NCI-H2029 treated with DMSO at 0.1 percent for 48 hours (cell line): ENCODE measurements around the gene STMND1.

Source experiments
- DNase-seq: peaks from one replicate; lab custom pipeline; 2025; lab: John Stamatoyannopoulos, UW

The STMND1 gene

DNA sequence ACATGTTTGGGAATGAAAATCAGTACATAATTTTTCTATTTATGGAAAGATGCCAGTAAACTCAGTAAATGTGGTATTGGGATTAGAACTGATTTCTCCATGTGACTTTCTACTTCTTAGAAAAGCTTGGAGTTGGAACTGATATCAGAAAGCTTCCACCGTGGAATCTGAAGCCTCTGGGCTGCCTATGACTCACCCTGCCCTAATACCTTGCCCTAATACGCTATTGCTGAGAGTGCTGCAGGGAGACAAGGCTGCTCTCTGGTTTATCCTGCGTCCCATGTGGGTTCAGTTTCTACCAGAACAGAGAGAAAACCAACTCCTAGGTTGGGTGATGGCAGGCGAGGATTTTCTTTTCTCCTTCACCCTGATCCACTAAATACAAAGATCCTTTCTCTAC lies 3.3 kb upstream of the STMND1 start:
- DNase-seq = no peak

- DNase-seq = no peak
These were observed 2.3 kb upstream of the STMND1 start for GRCh38 chr6:17099401-17100059.

DNA sequence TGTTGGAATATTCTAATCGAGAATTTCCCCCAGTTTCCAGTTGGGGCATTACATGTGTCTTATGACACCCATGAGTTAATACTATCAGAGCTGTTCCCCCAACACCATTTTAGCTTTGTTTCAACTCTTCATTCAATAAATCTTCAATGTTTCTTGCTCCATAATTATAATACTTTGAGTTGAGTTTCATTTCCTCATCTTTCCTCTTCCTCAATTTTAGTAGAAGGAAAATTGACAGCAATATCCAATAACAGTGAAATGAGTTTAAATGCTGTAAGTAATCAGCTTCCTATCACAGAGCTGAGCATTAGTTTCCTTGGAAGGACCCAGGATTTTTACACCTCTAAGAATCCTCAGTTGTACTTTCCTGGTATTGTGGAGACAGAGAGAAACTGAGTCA lies 1.0 kb upstream of the STMND1 start:
- DNase-seq = no peak

- DNase-seq = no peak
These were observed 514 bp downstream of the STMND1 start for GRCh38 chr6:17102258-17102870.

- no peak for DNase-seq
These were observed 1.9 kb downstream of the STMND1 start for GRCh38 chr6:17103715-17104114.

- DNase-seq = no peak
These were observed 6.0 kb downstream of the STMND1 start for GRCh38 chr6:17107863-17108262.

DNA sequence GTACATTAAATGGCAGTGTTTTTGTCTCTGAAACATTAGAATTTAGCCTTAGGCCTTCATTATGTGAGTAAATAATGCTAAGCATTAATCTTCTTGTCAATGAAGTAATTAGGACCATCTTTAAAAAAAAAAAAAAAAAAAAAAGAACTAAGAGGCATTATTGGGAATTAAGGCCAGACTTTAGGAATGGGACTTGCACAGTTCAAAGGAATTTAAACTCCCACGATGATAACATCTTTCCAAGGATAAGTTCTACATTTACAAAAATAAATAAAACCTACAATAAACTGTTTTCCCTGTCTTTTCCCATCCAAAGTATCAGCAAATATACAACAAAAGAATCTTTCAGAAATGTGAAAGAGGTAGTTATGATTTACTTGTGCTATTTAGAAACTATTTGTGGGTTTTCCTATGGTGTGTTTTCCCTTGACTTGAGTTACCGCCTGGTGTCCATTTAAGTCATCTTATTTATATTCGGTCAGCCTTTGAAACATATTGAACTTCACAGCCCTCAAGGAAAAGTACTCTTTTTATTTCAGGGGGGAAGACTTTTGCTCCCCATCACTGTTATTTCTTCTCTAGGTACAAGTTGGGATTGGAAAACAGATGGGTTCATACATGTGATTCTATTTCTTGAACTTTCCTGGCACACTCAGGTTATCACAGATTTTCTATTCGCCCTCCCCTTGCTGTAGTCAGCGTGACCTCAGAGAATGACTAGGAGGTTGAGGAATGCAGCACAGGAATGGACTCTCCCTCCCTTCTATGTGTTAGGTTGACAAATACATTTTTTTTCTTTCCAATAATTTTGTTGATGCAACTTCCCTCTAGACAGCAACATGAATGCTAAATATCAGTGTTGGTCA lies 13.6 kb downstream of the STMND1 start:
- DNase-seq = no peak

DNA sequence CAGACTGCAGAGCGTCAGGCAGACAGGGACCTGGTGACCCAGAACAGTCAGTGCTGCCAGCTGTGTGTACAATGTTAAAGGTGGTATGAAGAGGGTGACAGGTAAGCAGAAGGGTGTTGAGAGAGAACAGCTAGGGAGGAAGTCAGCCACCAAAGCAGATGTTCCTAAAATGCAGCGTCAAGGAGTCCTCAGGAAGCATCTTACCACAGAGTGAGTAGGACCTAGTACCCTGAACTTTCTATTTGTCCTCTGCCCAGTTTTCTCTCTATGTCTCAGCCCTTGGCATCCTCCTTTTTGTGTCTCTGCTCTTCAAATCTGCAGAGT lies 14.2 kb downstream of the STMND1 start:
- no peak for DNase-seq

DNA sequence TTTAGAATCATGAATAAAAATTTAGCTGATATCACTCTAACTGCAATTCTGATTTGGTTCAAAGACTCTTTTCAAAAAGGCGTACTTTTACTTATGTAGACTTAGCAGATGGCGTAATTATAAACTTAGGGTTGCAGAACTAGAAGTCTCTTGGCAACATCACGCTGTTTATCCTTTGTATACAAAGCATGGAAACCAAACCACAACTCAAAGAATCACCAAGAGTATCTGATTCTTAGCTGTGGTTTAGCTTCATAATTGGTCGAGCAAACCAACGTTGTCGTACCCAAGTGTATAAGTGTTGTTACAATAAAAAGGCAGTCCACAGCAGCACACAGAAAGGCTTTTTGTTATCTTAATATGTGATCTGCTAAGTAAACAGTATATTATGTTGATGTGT lies 18.2 kb downstream of the STMND1 start:
- no peak for DNase-seq

DNA sequence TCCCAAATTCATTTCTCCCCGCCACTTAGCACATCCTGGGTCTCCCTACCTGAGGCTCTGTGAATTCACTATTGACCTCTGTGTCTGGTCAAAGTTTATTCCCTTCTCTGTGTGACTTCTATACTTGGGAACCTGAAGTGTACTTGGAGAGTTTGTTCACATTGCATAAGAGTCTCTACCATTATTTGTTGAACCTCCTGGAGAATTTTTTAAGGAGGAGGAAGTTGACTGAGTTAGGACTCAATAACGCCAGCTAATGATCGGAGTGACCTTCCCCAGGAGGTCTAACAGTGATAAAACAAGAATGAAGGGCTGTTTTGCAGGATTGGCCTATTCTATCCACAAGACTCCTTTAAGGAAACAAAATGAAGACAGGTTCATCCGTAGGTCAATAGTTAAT lies 23.6 kb downstream of the STMND1 start:
- no peak for DNase-seq

DNA sequence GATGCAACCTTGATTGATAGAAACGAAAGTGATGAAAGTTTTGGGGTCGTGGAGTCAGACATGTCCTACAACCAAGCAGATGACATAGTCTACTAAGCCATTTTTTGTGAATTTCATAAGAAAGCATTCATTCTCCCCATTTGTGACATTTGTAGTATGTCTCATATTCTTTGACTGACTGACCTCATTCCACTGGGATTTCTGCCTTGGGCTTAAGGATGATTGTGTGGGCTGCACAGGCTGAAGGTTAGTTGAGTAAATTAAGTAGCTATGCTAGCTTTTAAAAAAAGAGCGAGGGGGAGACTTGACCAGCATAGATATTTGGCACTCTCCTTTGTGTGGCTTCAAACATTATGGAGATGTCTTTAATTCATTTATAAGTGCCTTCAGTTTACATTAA lies 28.9 kb downstream of the STMND1 start:
- no peak for DNase-seq

DNA sequence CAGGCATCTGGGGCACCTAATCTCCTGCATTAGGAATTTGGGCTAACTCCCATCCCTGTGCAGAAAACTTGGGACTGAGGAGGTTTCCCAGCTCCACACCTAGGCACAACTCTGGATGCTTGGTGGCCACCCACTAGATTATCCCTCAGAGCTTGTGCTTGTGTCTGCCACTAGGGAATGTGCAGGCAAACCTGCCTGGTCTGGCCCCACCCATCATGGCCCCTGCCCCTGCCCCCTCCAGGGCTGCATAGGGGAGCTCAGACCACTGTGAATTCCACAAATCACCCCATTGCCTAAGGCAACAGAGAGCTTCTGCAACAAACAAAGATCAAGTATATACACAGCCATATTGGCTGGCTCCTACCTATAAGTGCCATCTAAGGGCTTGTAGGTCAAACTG lies 31.1 kb downstream of the STMND1 start:
- no peak for DNase-seq

DNA sequence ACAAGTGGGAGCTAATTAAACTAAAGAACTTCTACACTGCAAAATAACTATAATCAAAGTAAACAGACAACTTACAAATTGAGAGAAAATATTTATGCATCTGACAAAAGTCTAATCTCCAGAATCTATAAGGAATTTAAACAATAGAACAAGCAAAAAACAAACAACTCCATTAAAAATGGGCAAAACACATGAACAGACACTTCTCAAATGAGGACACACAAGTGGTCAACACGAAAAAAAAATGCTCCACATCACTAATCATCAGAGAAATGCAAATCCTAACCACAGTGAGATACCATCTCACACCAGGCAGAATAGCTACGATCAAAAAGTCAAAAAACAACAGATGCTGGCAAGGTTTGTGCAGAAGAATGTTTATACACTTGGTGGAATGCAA lies 36.2 kb downstream of the STMND1 start:
- DNase-seq = no peak

DNA sequence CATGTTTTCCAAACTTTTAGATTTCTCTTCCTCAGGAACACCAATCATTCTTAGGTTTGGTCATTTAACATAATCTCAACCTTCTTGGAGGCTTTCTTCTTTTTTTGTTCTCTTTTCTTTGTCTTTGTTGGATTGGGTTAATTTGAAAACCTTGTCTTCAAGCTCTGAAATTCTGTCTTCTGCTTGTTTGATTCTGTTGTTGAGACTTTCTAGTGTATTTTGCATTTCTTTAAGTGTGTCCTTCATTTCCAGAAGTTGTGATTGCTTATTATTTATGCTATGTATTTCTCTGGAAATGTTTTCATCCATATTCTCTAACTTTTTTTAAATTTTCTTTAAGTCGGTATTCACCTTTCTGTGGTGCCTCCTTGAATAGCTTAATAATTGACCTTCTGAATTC lies 42.2 kb downstream of the STMND1 start:
- no peak for DNase-seq

- DNase-seq = no peak
These were observed 47.7 kb downstream of the STMND1 start for GRCh38 chr6:17149571-17149970.

GRCh38 chr6:17150096-17150495 lies 48.2 kb downstream of the STMND1 start:
- DNase-seq = no peak

DNA sequence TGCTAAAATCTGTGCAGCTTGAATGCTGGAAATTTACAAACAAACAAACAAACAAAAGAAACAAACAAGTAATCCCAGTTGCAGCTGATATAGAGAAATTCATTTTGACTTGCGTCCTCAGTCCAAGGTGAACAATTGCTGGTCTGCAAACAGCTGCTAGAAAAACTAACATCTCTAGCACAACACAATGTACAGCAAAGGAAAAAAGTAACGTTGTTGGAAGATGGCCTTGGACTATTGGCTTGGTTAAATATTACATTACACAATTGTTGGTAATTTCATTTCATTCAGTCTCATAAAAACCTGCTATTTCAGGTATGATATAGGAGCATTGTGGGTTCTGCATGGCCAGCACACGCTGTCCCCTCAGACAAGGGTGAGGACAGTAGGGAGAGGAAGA lies 50.0 kb downstream of the STMND1 start:
- DNase-seq = no peak

DNA sequence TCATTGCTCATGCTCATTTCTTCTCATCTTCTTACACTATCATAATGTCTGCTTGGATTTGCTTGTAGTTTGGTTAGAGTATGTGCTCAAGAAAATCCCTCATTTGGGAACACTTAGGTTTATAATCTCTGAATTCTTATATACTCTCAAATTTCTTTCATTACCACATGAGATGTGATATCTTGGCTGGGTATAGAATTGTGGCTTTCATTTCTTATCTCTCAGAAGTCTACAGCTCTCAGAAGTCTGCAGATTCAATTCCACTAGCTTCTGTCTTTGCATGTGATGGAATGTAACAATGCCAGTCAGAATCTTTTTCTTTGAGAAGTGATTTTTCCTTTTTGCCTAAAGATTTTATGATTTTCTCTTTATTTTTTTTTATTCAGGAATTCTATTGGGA lies 50.9 kb downstream of the STMND1 start:
- no peak for DNase-seq

DNA sequence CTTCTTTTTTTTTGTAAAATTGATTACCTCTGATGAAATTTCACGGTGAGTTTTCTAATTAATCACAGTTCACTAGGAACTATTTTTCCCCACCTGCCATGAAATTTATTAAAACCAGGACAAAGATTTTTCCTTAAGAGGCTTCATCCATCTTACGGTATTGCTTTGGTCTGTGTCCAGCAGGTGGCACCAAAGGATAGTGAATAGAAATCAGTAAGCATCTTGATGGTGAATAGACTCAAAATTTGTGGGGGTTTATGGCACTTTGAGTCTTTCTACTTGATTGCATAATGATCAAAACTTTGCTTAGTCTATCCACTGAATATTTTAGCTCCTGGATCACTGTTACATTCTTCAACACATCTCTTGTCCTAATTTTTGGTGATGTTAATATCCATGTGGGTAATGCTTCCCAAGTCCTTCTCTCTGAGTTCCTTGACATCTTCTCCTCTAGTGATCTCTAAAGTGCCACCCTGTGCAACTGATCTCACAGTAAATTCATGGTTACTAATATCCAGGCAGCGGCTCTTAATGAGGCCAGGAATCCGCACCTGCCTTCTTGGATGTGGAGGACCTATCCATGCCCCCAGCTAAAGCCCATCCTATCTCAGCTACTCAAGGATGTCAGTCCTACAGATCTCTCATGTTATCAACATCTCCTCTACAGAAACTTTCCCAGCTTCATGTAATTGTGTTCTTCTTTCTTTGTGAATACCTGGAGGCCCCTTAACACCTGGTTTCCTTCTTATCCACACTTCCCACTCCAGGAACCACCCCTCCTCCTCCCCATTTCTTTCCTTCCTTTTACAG lies 54.5 kb downstream of the STMND1 start:
- DNase-seq = peak; percentile 51

GRCh38 chr6:17156966-17157365 lies 55.1 kb downstream of the STMND1 start:
- DNase-seq = no peak

- no peak for DNase-seq
These were observed 55.8 kb downstream of the STMND1 start for GRCh38 chr6:17157617-17158016.

DNA sequence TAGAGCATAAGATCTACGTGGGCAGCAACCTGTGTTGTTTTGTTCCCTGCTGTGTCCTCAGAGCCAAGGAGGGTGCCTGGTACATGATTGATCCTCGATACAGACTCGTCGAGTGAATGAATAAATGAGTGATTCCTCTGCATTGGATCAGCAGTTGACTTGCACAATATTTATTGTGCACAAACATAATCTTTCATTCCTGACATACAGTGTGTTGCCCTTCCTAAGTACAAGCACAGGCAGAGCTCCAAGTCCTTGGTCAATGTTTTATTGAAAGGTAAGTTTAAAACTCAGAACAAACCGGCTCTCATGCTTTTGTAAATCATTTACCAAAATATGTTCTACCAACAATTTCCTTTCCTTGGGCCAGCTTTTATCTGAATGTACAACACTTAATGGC lies 57.4 kb downstream of the STMND1 start:
- no peak for DNase-seq

- no peak for DNase-seq
These were observed 59.2 kb downstream of the STMND1 start for GRCh38 chr6:17161076-17161475.
